Measurements from ENCODE around the gene FAM193B.
"Not testable (repeated sequence)": the region's sequence is repeated elsewhere in the genome, so short reads cannot be mapped to it uniquely, and the experiment has no call there.

FAM193B gene

DNA sequence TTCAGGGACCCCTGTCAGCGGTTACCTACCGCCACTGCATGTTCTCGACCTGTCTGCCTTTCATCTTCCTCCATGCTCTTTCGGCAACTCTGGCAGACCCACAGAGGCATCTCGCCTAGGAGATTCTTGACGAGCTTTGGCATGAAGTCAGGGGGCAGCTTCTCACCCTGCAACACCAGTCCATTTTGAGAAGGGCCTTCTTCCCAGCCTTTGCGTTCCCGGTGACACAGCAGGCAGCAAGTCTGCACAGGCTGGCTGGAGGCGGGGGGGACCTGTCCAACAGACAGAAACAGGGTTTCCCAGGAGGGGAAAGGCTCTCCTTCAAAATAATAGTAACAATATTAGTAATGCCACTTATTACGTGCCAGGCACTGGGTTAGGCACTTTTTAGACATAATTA lies 15.5 kb downstream of the FAM193B start:
- no peak for DNase-seq (ENCODE audit: low read depth in 3 of 3, low spot score in 1 of 3)

DNA sequence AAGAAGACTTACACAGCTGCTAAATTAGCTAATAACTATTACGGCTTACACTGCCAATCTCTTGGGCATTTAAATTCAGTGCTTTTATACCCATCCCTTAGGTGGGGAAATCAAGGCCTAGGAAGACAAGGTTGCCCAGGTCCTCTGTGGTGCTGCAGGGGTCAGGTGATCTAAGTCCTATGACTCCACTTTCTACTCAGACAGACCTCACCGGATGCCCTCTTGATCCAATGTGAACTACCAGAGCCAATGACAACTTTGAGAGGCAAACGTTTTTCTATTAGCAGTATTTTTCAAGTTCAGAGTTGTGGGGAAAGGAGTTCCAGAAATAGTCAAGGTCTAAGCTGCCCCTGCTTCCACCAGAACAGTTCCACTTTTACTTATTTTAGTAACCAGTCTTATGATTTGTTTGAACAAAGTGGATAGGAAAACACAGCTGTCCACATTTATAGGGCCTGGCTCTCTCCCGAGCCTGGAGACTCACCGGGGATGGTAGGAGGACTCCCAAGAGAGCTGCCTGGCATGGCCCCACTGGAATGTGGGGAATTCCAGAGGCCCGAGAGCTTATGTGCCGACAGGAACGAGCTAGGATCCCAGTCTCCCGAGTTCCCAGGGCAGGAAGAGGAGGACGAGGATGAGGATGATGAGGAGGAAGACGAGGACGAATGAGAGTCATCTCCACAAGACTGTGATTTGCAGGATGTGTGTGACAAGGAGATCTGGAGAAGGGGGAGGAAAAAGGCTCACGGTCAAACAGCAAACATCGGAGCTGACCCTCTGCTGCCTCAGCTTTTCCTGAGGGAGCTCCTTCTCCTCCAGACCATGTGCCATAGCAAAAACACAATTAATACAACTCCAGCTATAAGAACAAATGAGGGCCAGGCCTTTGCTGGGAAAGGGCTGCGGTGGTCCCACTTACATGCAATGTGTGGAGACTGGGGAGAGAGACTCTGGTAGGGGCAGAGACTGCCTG lies 16.7 kb downstream of the FAM193B start:
- DNase-seq (ENCODE audit: low read depth in 3 of 3, low spot score in 1 of 3), result no peak

DNA sequence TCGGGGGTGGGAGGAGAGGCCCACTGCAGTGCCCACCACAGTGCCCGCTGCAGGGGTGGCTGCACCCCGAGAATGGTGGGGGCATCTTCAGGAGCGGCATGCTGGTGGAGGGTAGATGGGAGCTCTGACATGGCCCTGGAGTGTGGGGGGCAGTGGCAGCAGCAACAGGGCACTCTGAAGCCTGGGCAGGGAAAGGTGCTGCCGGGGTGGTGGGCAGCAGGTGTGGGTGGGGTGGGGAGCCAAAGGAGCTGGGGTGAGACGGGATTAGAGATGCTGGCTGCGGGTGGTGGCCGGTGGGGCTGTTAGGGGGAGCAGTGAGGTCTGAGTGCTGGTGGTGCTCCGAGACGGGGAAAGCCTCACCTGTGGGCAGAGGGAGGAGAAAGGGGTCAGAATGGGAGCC lies 18.0 kb downstream of the FAM193B start:
- DNase-seq (ENCODE audit: low read depth in 3 of 3, low spot score in 1 of 3), result no peak

- no peak for DNase-seq (ENCODE audit: low read depth in 3 of 3, low spot score in 1 of 3)
These were observed 19.2 kb downstream of the FAM193B start for GRCh38 chr5:177535125-177535524.

GRCh38 chr5:177534433-177534832 lies 19.9 kb downstream of the FAM193B start:
- not testable (repeated sequence) for DNase-seq (ENCODE audit: low read depth in 3 of 3, low spot score in 1 of 3)

- no peak for DNase-seq (ENCODE audit: low read depth in 3 of 3, low spot score in 1 of 3)
These were observed 23.0 kb downstream of the FAM193B start for GRCh38 chr5:177531209-177531940.

DNA sequence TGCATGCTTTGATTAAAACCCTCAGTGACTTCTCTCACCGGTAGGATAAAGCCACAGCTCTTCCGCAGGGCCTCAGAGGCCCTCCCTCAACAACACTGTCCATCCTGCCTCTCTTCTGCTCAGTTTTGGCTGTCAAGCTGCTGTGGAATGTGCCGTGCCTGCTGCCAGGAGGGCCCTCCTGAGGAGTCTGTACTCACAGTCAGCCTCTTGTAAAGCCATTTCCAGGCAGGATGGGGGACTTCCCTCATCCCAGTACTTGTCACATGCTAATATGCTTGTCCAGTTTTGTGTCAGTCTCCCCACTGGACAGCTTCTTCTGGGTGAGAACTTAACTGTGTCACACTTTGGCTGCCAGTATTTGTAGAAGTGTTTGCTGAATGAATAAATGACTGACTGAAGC lies 23.7 kb downstream of the FAM193B start:
- no peak for DNase-seq (ENCODE audit: low read depth in 3 of 3, low spot score in 1 of 3)

DNA sequence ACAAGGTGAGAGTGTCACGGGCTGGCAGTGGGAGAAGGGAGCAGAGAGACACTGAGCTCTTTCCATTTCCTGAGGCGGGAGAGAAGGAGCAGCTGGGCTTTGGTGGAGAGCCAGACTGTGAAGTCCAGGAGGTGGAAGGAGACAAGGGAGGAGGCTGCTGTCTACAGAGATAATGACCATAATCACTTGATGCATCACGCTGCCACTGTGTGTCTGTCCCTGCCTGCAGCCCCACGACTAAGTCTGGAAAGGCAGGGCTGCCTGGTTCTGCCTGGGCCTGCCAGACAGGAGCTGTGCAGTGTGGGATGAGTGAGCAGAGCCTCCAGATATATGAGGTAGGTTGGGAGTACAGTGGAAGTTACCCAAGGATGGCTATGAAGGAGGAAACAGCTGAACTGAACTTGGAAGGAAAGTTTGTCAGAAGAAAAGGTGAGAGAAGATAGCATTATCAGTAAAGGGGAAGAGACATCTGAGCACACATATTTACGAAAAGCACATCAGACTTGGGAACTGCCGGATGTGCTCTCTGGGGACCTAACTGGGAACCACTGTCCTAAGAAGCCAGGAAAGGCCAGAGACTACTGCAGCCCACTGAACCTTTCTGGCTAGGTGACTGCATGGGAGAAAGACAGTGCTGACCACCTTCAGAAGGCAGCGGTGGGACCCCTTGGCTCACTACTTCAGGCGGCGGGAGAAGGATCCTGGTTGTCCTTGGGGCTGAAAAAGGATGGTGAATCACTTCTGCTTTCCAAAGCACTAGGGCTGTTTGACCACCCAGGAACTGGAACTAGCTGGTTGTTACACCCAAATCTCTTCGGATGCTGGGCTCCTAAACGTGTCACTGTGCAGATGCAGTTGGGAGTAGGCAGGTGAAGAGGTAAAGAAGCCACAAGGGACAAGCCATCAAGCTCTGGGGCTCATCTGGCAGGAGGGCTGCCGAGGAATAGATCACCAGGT lies 24.8 kb downstream of the FAM193B start:
- DNase-seq (ENCODE audit: low read depth in 3 of 3, low spot score in 1 of 3), result no peak

DNA sequence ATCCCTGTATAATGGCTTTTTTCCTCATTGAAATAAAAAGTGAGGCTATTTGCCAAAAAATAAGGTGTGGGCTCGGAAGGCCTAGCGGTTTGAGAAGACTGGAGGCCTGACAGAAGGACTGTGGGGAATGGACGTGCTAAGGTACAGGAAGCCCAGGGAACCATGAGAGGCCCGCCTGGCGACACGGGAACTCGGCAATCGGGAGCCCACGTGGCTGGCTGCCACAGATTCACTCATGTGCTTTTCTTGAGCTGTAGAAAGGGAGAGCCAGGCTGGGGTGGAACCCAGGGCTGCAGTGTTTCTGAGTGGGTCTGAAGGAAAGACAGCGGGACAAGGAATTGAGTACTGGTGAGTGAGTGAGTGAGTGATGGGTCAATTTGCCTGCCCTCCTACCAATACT lies 25.7 kb downstream of the FAM193B start:
- DNase-seq (ENCODE audit: low read depth in 3 of 3, low spot score in 1 of 3), result no peak

GRCh38 chr5:177527595-177527994 lies 26.8 kb downstream of the FAM193B start:
- no peak for DNase-seq (ENCODE audit: low read depth in 3 of 3, low spot score in 1 of 3)

DNA sequence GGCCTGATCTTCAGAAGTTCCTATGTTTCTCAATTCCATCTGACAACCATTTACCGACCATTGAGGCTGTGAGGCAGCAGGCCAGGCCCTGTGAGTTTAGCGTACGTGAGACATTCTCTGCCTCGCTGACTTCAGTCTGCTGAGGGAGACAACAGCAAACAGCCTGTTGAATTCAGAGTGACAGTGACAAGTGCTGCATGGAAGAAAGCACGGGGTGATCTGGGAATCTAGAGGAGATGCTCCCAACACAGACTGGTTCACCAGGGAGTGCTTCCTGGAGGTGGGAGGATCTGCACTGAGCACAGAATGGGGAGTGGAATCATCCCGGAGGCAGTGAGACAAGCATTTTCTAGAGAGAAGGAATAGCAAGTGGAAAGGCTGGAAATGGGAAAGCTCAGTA lies 27.6 kb downstream of the FAM193B start:
- DNase-seq (ENCODE audit: low read depth in 3 of 3, low spot score in 1 of 3), result no peak

- no peak for DNase-seq (ENCODE audit: low read depth in 3 of 3, low spot score in 1 of 3)
These were observed 28.2 kb downstream of the FAM193B start for GRCh38 chr5:177526191-177526590.

- DNase-seq (ENCODE audit: low read depth in 3 of 3, low spot score in 1 of 3), result no peak
These were observed 29.3 kb downstream of the FAM193B start for GRCh38 chr5:177524941-177525655.

DNA sequence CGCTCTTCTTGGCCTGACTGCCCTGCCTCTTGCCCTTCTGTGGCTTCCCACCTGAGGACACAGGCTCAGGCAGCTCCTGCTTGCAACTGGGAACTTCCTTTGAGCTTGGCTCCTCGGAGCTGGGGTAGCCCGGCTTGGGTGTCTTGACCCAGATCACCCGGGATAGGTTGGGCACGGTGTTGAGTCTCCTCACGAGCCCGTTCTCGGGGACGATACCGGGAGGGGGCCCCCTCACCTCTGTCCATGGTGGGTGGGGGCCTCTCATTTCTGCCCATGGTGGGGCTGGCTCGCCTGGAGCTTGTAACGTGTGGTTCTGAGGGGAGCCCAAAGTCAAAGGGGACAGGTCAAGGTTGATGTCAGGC lies 29.8 kb downstream of the FAM193B start:
- DNase-seq (ENCODE audit: low read depth in 3 of 3, low spot score in 1 of 3), result no peak

DNA sequence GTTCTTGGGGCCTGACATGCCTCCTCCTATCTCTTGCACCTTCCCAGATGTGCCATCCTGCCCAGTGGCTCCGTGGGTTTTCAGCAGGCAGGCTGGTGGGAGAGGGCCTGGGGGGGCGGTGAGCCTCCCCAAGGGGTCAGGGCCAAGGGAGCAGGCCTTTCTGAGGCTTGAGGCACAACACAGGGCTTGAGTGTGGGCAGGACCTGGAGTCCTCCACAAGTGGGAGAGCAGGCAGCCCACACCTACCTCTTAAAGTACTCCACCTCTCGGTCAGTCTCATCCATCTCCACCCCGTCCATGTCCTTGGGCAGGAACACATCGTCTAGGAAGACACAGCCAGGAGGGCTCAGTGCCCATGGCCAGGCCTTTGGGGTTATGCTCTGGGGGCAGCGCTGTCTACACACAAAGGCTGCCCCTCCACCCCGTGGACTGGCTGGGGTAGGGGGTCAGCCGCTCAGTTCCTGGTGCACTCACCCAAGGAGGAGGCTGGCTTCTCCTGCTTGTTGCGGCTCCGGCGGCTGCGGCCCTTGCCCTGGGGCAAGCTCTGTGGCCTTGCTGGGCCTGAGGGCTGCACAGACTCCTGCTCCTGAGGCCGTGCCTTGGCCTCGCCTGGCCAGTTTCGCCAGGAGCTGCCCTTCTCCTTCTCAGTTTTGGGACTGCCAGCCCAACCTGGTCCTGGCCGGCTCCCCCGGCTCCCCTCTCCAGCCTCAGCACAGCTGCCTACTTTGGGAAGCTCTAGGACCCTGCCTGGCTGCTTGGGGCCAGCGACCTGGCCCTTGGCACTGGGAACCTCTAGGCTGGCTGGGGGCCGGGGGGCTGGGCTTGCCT lies 30.4 kb downstream of the FAM193B start:
- DNase-seq (ENCODE audit: low read depth in 3 of 3, low spot score in 1 of 3), result no peak

DNA sequence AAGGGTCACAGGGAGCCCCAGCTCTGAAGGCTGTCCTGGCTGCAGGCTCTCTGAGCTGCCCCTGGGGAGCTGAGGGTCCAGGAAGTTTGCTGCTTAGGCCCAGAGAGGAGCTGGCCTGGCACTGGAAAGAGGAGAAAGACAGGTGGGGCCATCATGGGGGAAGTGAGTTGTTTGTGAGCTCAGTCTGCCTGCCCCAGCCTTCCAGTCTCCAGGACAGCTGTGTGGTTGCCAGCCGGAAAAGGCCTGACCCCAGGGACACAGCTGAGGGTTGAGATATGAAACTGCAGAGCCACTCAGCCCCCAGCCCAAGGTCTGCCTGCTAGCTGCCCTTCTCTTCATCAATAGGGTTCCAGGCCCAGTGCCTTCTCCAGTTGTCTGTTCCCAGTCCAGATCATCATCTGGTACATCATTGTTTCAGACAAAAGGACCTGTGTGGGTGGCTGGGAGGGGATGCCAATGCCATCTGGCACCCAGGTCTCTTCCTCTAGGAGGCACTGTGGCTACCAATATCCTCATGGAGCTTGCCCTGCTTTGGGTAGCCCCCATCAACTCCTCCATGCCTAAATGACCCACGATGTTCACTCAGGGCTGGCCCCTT lies 33.3 kb downstream of the FAM193B start:
- no peak for DNase-seq (ENCODE audit: low read depth in 3 of 3, low spot score in 1 of 3)

- no peak for DNase-seq (ENCODE audit: low read depth in 3 of 3, low spot score in 1 of 3)
These were observed 34.1 kb downstream of the FAM193B start for GRCh38 chr5:177520271-177520670.

- DNase-seq (ENCODE audit: low read depth in 3 of 3, low spot score in 1 of 3), result no peak
These were observed 34.7 kb downstream of the FAM193B start for GRCh38 chr5:177519463-177520235.

Data from stimulated activated CD4-positive, alpha-beta T cell treated with anti-CD3 and anti-CD28 coated beads, TNF-alpha, amount 100 ng/mL, for 1 hour (primary cell).